Sigmoid colon (tissue), 7 donors: ENCODE results near the gene SCLY. TPM values are rescaled to one million over a fixed set of nuclear protein-coding genes. Genes with fewer than 3 reads are reported as not detected.
"Not testable (repeated sequence)": the region's sequence is repeated elsewhere in the genome, so short reads cannot be mapped to it uniquely, and the experiment has no call there.

Experiments used
- DNase-seq: peaks from one replicate; pipeline ENCODE4 v3.0.0-alpha.2; 2019
- H3K27ac ChIP-seq, 4 donors: fragments of 200-600 bp; sonication (generic); one replicate each; pipeline ENCODE4 v1.5.1; 2016 to 2019; ENCODE audit warnings: mild to moderate bottlenecking in 1 of 4
- H3K27me3 ChIP-seq, 3 donors: fragments of 200-600 bp; sonication (generic); one replicate each; pipeline ENCODE4 v1.5.1; 2019; ENCODE audit warnings: mild to moderate bottlenecking in 1 of 3
- H3K36me3 ChIP-seq, 4 donors: fragments of 200-600 bp; sonication (generic); one replicate each; pipeline ENCODE4 v1.5.1; 2016 to 2019
- H3K4me1 ChIP-seq, 4 donors: fragments of 200-600 bp; sonication (generic); one replicate each; pipeline ENCODE4 v1.5.1; 2017 to 2019
- H3K4me3 ChIP-seq, 4 donors: fragments of 200-600 bp; sonication (generic); one replicate each; pipeline ENCODE4 v1.5.1; 2017 to 2019; ENCODE audit warnings: mild to moderate bottlenecking in 2 of 4, moderate library complexity in 1 of 4
- H3K9me3 ChIP-seq, 4 donors: fragments of 200-600 bp in 3 of 4; sonication (generic) in 3 of 4; one replicate each; pipeline versions ENCODE4 v1.5.1 to v1.6.1; 2013 to 2019
- CTCF ChIP-seq, 4 experiments: fragments of 450-650 bp in 3 of 4; fragments of 200-600 bp in 1 of 4; IDR thresholded peaks; one replicate each; pipeline ENCODE4 v1.5.1; 2016 to 2019; ENCODE audit warnings: antibody characterized with exemption in 4 of 4, mild to moderate bottlenecking in 3 of 4, moderate library complexity in 2 of 4
- EP300 ChIP-seq, 4 donors: sonication (generic); formaldehyde crosslinking; IDR thresholded peaks; one replicate each; pipeline ENCODE4 v1.6.1; 2017; ENCODE audit warnings: antibody characterized with exemption in 4 of 4
- POLR2A ChIP-seq, 2 donors: fragments of 450-650 bp; IDR thresholded peaks; one replicate each; pipeline ENCODE4 v1.6.1; 2016; ENCODE audit warnings: antibody characterized with exemption in 2 of 2, mild to moderate bottlenecking in 2 of 2, moderate library complexity in 2 of 2
- POLR2AphosphoS5 ChIP-seq, 4 donors: sonication (generic); formaldehyde crosslinking; IDR thresholded peaks; one replicate each; pipeline ENCODE4 v1.6.1; 2017; ENCODE audit warnings: antibody characterized with exemption in 4 of 4
- WGBS, 2 donors: extraction: QIAGEN DNeasy Blood & Tissue Kit; methylation state at CpG; one replicate each; pipeline ENCODE4 v1.1.7; 2013; 5-methylcytosine and 5-hydroxymethylcytosine counted together
- intact Hi-C: fragments of 100-400 bp; cut with DNase I; formaldehyde crosslinking; loops from one replicate; pipeline ENCODE4 v1.15.1; 2023
- polyA plus RNA-seq, 3 donors: library from polyadenylated mRNA; stranded (reverse); fragments of 200-250 nt; gene quantifications; one replicate each; pipeline ENCODE4 v1.2.3, GENCODE V29; 2013
- total RNA-seq, 4 donors: library from RNA; depleted of rRNA; stranded (reverse); fragments of >200 nt; gene quantifications; one replicate each; pipeline ENCODE4 v1.1.0, GENCODE V29; 2016
- donor health status: healthy with polysubstance abuse.
- donor health status: Bipolar disorder and iron deficiency.
- donor health status: healthy.

The SCLY gene
- total and polyA plus RNA-seq, 7 donors: 5.4 to 19.5 (median 10.9) TPM

GRCh38 chr2:238053191-238053776 is 7.5 kb upstream of the SCLY start:
- Histone ChIP-seq H3K9me3 (no peaks in the 10 kb centered on the region), H3K4me1 (peaks cover 0 to 3% (median 0%) of the 10 kb centered on the region in 4 donors), H3K27me3 (peaks cover 0 to 3% (median 0%) of the 10 kb centered on the region in 3 donors), H3K4me3 (no peak overlapping the region), H3K36me3 (no peaks in the 10 kb centered on the region), H3K27ac (no peak overlapping the region)
- intact Hi-C loops: no loop called here
- no peak for DNase-seq
- 59 to 85% methylated on average over 2 of the region's 2 CpGs for WGBS, 2 donors
- no peak for TF ChIP-seq EP300 (IDR thresholded peaks at IDR 0.05)
- no peak for TF ChIP-seq CTCF (IDR thresholded peaks at IDR 0.05)
- no peak for TF ChIP-seq POLR2A (IDR thresholded peaks at IDR 0.05)
- TF ChIP-seq POLR2AphosphoS5 (IDR thresholded peaks at IDR 0.05): no peak

- 58 to 62% methylated on average over 3 of the region's 3 CpGs for WGBS, 2 donors
- Histone ChIP-seq H3K9me3 (no peaks in the 10 kb centered on the region), H3K4me3 (no peak overlapping the region), H3K36me3 (no peaks in the 10 kb centered on the region), H3K4me1 (peaks cover 0 to 9% (median 8%) of the 10 kb centered on the region in 4 donors), H3K27me3 (peaks cover 0 to 3% (median 0%) of the 10 kb centered on the region in 3 donors), H3K27ac (no peak overlapping the region)
- intact Hi-C loops: no loop called here
- DNase-seq: no peak
- TF ChIP-seq CTCF (IDR thresholded peaks at IDR 0.05): no peak
Observed at GRCh38 chr2:238055841-238056240, 5.0 kb upstream of the SCLY start.

- H3K36me3 ChIP-seq, H3K9me3 ChIP-seq, DNase-seq, H3K27me3 ChIP-seq, H3K27ac ChIP-seq, H3K4me3 ChIP-seq, intact Hi-C loops: not testable (repeated sequence)
- H3K4me1 ChIP-seq: peaks cover 0 to 25% (median 16%) of the 10 kb centered on the region in 4 donors
- 93 to 94% methylated on average over 44 of the region's 44 CpGs for WGBS, 2 donors
Observed at GRCh38 chr2:238057696-238058575, 2.9 kb upstream of the SCLY start.

- Histone ChIP-seq H3K4me3 (peak overlapping the region in 1 of 4 donors; percentile 72), H3K27me3 (peaks cover 0 to 3% (median 0%) of the 10 kb centered on the region in 3 donors), H3K9me3 (no peaks in the 10 kb centered on the region), H3K36me3 (peaks cover 0 to under 1% (median 0%) of the 10 kb centered on the region in 4 donors), H3K4me1 (peaks cover 0 to 25% (median 16%) of the 10 kb centered on the region in 4 donors), H3K27ac (no peak overlapping the region)
- intact Hi-C loops: no loop called here
- no peak for DNase-seq
- 95% methylated on average over 3 of the region's 3 CpGs for WGBS, 2 donors
- no peak for TF ChIP-seq CTCF (IDR thresholded peaks at IDR 0.05)
- no peak for TF ChIP-seq POLR2A (IDR thresholded peaks at IDR 0.05)
- no peak for TF ChIP-seq EP300 (IDR thresholded peaks at IDR 0.05)
- no peak for TF ChIP-seq POLR2AphosphoS5 (IDR thresholded peaks at IDR 0.05)
Observed at GRCh38 chr2:238059505-238059904, 1.3 kb upstream of the SCLY start.

GRCh38 chr2:238060096-238060541 is 682 bp upstream of the SCLY start:
- intact Hi-C loops: loop anchor here (2.0 to 5.0 kb wide), 4 partner anchors 93 to 202 kb away; partner anchors contain the start of genes RAMP1 and UBE2F
- Histone ChIP-seq H3K27me3 (no peaks in the 10 kb centered on the region), H3K4me1 (peaks cover 0 to 25% (median 16%) of the 10 kb centered on the region in 4 donors), H3K36me3 (peaks cover 0 to 7% (median 3%) of the 10 kb centered on the region in 4 donors), H3K9me3 (no peaks in the 10 kb centered on the region), H3K27ac (peak overlapping the region; percentile 84 to 96 (median 94)), H3K4me3 (peak overlapping the region; percentile 72 to 91 (median 82))
- TF ChIP-seq POLR2AphosphoS5 (IDR thresholded peaks at IDR 0.05): no peak
- no peak for TF ChIP-seq EP300 (IDR thresholded peaks at IDR 0.05)
- TF ChIP-seq CTCF (IDR thresholded peaks at IDR 0.05): no peak
- no peak for TF ChIP-seq POLR2A (IDR thresholded peaks at IDR 0.05)
- WGBS, 2 donors: 2 to 3% methylated on average over 18 of the region's 18 CpGs
- no peak for DNase-seq
